ENCODE measurements around the gene ZNF92.
"Not testable (repeated sequence)": the region's sequence is repeated elsewhere in the genome, so short reads cannot be mapped to it uniquely, and the experiment has no call there.

ZNF92 gene

GRCh38 chr7:65429642-65430343 lies 56.1 kb downstream of the ZNF92 start:
- DNase-seq (ENCODE audit: low spot score): no peak

DNA sequence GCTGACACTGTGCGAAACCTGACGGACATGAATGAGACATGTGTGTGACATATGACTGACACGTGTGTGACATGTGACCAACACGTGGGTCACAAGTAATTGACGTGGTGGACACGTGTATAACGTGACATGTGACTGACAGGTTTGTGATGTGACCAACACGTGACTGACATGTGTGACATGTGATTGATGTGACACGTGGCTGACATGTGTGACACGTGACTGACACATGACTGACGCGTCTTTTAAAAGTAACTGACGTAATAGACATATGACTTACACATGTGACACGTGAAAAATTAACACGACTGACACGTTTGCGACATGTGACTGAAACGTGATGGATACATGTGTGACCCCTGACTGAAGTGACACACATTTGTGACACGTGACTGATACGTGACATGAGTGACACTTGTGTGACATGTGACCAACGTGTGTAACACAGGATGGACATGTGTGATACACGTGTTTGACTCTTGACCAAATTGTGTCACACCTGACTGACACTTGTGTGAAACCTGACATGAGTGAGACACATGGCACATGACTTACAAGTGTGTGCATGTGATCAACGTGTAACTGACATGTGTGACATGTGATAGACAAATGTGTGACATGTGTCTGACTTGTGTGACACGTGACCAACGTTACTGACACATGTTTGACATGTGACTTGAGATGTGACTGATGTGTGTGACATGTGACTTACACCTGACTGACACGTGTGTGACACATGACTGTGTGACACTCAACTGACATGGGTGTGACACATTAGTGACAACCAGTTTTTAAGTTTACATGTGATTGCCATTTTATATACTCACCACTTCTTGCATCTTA lies 56.9 kb downstream of the ZNF92 start:
- DNase-seq (ENCODE audit: low spot score): no peak

DNA sequence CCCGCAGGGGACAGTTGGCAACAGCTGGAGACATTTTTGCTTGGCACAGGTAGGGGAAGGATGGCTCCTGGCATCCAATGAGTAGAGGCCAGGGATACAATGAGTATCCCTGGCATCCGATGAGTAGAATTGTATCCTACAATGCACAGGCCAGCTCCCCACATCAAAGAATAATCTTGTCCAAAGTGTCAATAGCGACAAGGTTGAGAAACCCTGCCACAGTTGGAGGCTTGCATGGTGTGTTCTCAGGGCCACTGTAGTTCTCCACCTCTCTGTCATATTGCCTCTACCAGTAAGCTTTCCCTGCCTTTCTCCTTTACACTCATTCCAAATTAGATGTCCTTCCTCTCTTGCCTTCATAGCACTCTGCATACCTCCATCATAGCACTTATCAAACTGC lies 60.7 kb downstream of the ZNF92 start:
- DNase-seq (ENCODE audit: low spot score): no peak

- DNase-seq (ENCODE audit: low spot score): no peak
Observed at GRCh38 chr7:65436163-65436562, 62.5 kb downstream of the ZNF92 start.

GRCh38 chr7:65438598-65438997 lies 64.9 kb downstream of the ZNF92 start:
- peak; percentile 74 for DNase-seq (ENCODE audit: low spot score)

- DNase-seq (ENCODE audit: low spot score): peak; percentile 43
Observed at GRCh38 chr7:65441010-65441409, 67.4 kb downstream of the ZNF92 start.

- no peak for DNase-seq (ENCODE audit: low spot score)
Observed at GRCh38 chr7:65444205-65444842, 70.7 kb downstream of the ZNF92 start.

GRCh38 chr7:65444899-65445823 lies 71.5 kb downstream of the ZNF92 start:
- no peak for DNase-seq (ENCODE audit: low spot score)

DNA sequence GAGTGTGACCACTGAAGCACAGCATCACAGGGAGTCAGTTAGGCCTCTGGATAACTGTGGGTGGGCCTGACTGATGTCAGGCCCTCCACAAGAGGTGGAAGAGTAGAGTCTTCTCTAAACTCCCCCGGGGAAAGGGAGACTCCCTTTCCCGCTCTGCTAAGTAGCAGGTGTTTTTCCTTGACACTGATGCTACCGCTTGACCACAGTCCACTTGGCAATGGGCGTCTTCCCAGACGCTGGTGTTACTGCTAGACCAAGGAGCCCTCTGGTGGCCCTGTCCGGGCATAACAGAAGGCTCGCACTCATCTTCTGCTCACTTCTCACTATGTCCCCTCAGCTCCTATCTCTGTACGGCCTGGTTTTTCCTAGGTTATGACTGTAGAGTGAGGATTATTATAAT lies 73.4 kb downstream of the ZNF92 start:
- not testable (repeated sequence) for DNase-seq (ENCODE audit: low spot score)

GRCh38 chr7:65448816-65449504 lies 75.3 kb downstream of the ZNF92 start:
- peak; percentile 68 for DNase-seq (ENCODE audit: low spot score)

- DNase-seq (ENCODE audit: low spot score): no peak
Observed at GRCh38 chr7:65449505-65449852, 75.8 kb downstream of the ZNF92 start.

All from AG08395 (cell line).